ENCODE results near the gene PTPRE. TPM values are rescaled to one million over a fixed set of nuclear protein-coding genes. Genes with fewer than 3 reads are reported as not detected.

PTPRE gene
- polyA plus RNA-seq, 1 donor from 2014 or later = 4.1 TPM

DNA sequence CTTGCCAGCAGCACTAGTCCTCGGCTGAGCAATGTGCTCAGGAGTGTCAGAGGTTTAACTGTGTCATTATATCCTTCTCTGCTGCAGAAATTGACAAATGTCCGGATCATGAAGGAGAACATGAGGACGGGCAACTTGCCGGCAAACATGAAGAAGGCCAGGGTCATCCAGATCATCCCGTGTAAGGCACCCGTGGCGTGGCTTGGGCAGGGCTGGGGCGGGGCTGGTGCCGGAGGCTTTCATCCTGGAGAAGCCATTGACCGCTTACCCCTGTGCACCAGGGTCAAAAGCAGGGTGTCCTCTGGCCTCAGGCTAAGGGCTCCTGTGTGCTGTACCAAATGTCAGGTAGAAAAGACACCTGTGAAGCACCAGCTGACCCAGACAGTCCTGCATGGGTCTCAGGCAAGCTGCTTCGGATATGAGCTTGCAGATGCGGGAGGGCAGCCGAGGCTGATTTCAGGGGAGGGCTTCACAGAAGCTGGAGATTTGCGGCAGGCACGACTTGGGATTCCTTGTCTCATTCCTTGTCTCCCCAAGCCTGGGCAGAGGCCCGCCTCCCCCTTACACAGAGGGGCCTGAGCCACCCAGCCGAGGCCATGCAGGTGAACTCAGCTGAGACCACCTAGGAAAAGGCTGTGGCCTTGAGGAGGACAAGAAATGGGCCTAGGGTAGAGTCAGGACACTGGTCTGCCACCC is 164.0 kb downstream of the PTPRE start:
- no peak overlapping the region for H2AFZ ChIP-seq (ENCODE audit: low read depth, low read length)
- H3K9me2 ChIP-seq (ENCODE audit: insufficient read depth, low read length) = no peaks in the 10 kb centered on the region
- TF ChIP-seq TAF1 (IDR thresholded peaks at IDR 0.05; ENCODE audit: low read depth) (no peak), RAD21 (conservative IDR thresholded peaks at IDR 0.05) (no peak), POLR2AphosphoS5 (IDR thresholded peaks at IDR 0.05) (no peak), SMC3 (conservative IDR thresholded peaks at IDR 0.05; ENCODE audit: poor library complexity) (no peak), EP300 (conservative IDR thresholded peaks at IDR 0.05; ENCODE audit: poor library complexity, severe bottlenecking) (no peak), EZH2 (IDR thresholded peaks at IDR 0.05; ENCODE audit: borderline replicate concordance, insufficient read depth, low read length, poor library complexity, severe bottlenecking) (no peak), MXI1 (conservative IDR thresholded peaks at IDR 0.05; ENCODE audit: poor library complexity, severe bottlenecking) (no peak)
- TF ChIP-seq, protein P1, sequence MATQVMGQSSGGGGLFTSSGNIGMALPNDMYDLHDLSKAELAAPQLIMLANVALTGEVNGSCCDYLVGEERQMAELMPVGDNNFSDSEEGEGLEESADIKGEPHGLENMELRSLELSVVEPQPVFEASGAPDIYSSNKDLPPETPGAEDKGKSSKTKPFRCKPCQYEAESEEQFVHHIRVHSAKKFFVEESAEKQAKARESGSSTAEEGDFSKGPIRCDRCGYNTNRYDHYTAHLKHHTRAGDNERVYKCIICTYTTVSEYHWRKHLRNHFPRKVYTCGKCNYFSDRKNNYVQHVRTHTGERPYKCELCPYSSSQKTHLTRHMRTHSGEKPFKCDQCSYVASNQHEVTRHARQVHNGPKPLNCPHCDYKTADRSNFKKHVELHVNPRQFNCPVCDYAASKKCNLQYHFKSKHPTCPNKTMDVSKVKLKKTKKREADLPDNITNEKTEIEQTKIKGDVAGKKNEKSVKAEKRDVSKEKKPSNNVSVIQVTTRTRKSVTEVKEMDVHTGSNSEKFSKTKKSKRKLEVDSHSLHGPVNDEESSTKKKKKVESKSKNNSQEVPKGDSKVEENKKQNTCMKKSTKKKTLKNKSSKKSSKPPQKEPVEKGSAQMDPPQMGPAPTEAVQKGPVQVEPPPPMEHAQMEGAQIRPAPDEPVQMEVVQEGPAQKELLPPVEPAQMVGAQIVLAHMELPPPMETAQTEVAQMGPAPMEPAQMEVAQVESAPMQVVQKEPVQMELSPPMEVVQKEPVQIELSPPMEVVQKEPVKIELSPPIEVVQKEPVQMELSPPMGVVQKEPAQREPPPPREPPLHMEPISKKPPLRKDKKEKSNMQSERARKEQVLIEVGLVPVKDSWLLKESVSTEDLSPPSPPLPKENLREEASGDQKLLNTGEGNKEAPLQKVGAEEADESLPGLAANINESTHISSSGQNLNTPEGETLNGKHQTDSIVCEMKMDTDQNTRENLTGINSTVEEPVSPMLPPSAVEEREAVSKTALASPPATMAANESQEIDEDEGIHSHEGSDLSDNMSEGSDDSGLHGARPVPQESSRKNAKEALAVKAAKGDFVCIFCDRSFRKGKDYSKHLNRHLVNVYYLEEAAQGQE (IDR thresholded peaks at IDR 0.05; ENCODE audit: borderline replicate concordance) = no peak
- TF ChIP-seq, protein P2, sequence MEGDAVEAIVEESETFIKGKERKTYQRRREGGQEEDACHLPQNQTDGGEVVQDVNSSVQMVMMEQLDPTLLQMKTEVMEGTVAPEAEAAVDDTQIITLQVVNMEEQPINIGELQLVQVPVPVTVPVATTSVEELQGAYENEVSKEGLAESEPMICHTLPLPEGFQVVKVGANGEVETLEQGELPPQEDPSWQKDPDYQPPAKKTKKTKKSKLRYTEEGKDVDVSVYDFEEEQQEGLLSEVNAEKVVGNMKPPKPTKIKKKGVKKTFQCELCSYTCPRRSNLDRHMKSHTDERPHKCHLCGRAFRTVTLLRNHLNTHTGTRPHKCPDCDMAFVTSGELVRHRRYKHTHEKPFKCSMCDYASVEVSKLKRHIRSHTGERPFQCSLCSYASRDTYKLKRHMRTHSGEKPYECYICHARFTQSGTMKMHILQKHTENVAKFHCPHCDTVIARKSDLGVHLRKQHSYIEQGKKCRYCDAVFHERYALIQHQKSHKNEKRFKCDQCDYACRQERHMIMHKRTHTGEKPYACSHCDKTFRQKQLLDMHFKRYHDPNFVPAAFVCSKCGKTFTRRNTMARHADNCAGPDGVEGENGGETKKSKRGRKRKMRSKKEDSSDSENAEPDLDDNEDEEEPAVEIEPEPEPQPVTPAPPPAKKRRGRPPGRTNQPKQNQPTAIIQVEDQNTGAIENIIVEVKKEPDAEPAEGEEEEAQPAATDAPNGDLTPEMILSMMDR (IDR thresholded peaks at IDR 0.05; ENCODE audit: poor library complexity, severe bottlenecking) = no peak
- H4K20me1 ChIP-seq (ENCODE audit: insufficient read depth) = no peaks in the 10 kb centered on the region
- H3K4me3 ChIP-seq (ENCODE audit: low read length) = no peak overlapping the region
- H3K9ac ChIP-seq (ENCODE audit: low read length) = no peak overlapping the region
- H3K4me2 ChIP-seq (ENCODE audit: low read length) = no peak overlapping the region
- H3K27ac ChIP-seq (ENCODE audit: low read length) = no peak overlapping the region
- H3K79me2 ChIP-seq (replicated peaks; ENCODE audit: insufficient read depth, low read length) = no peaks in the 10 kb centered on the region
- H3K9me3 ChIP-seq (ENCODE audit: low read length) = no peaks in the 10 kb centered on the region
- no peaks in the 10 kb centered on the region for H3K27me3 ChIP-seq (ENCODE audit: insufficient read depth, low read depth, low read length)
- H3F3A ChIP-seq (ENCODE audit: insufficient read depth, low read length, poor library complexity, severe bottlenecking) = no peaks in the 10 kb centered on the region
- H3K36me3 ChIP-seq (ENCODE audit: insufficient read depth, low read length) = no peaks in the 10 kb centered on the region

DNA sequence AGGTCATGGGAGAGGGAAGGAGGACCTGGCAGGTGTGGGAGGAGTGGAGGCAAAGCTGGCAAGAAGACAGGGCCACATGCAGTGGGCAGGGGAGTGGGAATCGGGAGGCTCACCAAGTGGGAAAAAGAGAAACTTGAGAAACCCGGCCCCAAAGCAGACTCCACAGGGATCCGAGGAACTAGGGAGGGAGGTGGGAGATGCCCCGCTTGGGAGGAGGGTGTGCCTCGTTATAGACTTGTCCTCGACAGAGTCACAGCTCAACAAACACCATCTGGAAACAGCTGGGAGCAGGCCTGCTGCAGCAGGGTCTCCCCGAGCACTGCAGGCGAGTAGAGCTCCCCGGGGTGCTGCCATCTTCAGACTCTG is 164.5 kb downstream of the PTPRE start:
- Histone ChIP-seq H2AFZ (ENCODE audit: low read depth, low read length) (no peak overlapping the region), H3K36me3 (ENCODE audit: insufficient read depth, low read length) (no peaks in the 10 kb centered on the region), H3K9ac (ENCODE audit: low read length) (no peak overlapping the region), H3K9me2 (ENCODE audit: insufficient read depth, low read length) (no peaks in the 10 kb centered on the region), H4K20me1 (ENCODE audit: insufficient read depth) (no peaks in the 10 kb centered on the region), H3K9me3 (ENCODE audit: low read length) (no peaks in the 10 kb centered on the region), H3K79me2 (replicated peaks; ENCODE audit: insufficient read depth, low read length) (no peaks in the 10 kb centered on the region), H3K27ac (ENCODE audit: low read length) (no peak overlapping the region), H3F3A (ENCODE audit: insufficient read depth, low read length, poor library complexity, severe bottlenecking) (no peaks in the 10 kb centered on the region), H3K4me2 (ENCODE audit: low read length) (no peak overlapping the region), H3K4me3 (ENCODE audit: low read length) (no peak overlapping the region), H3K27me3 (ENCODE audit: insufficient read depth, low read depth, low read length) (no peaks in the 10 kb centered on the region)
- TF ChIP-seq, protein P2 (IDR thresholded peaks at IDR 0.05; ENCODE audit: poor library complexity, severe bottlenecking) = no peak
- TF ChIP-seq, protein P1 (IDR thresholded peaks at IDR 0.05; ENCODE audit: borderline replicate concordance) = no peak
- TF ChIP-seq RAD21 (conservative IDR thresholded peaks at IDR 0.05) (no peak), SMC3 (conservative IDR thresholded peaks at IDR 0.05; ENCODE audit: poor library complexity) (no peak), MXI1 (conservative IDR thresholded peaks at IDR 0.05; ENCODE audit: poor library complexity, severe bottlenecking) (no peak), TAF1 (IDR thresholded peaks at IDR 0.05; ENCODE audit: low read depth) (no peak), EP300 (conservative IDR thresholded peaks at IDR 0.05; ENCODE audit: poor library complexity, severe bottlenecking) (no peak), EZH2 (IDR thresholded peaks at IDR 0.05; ENCODE audit: borderline replicate concordance, insufficient read depth, low read length, poor library complexity, severe bottlenecking) (no peak), POLR2AphosphoS5 (IDR thresholded peaks at IDR 0.05) (no peak)

Data from neural cell (in vitro differentiated cells).